ENCODE measurements around the gene CDH8.
A peak's percentile ranks its signal among the peaks of the same experiment; 100 is the strongest.

DNA sequence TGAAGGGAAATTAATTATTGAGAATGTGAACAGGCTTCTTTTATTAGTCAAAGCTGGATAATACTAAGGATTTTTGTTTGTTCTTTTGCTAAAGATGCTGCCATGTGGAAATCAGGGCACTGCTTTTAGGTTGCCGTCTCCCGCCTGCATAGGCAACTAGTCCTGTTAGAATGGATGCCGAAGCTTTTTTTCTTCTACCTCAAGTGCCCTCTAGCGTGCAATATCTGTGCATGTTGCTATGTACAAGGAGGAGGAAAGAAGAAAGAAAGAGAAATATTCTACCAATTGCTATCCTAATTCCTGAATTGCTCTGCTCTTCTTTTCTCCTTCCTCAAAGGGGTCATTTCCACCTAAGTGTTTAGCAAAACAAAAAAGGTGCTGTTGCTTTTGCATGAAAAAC, 5.2 kb upstream of the CDH8 start:
- TF ChIP-seq CTCF (conservative IDR thresholded peaks at IDR 0.05 in 1 of 2, IDR thresholded peaks at IDR 0.05 in 1 of 2; ENCODE audit: extremely low read depth in 1 of 2, insufficient read depth in 1 of 2, low read depth in 1 of 2, low read length in 2 of 2) (peak; percentile 52 to 73), EZH2 (IDR thresholded peaks at IDR 0.05; ENCODE audit: borderline replicate concordance, low read length) (no peak)

All from mammary epithelial cell (primary cell).